GM18858 (cell line): ENCODE results near the gene GRIP1.

ENCODE experiments used
- ATAC-seq: cut with Tn5 transposase; IDR thresholded peaks from one replicate; pipeline ENCODE4 v1.9.1; 2021; ENCODE audit not compliant: unreplicated experiment

The GRIP1 gene, protein sequence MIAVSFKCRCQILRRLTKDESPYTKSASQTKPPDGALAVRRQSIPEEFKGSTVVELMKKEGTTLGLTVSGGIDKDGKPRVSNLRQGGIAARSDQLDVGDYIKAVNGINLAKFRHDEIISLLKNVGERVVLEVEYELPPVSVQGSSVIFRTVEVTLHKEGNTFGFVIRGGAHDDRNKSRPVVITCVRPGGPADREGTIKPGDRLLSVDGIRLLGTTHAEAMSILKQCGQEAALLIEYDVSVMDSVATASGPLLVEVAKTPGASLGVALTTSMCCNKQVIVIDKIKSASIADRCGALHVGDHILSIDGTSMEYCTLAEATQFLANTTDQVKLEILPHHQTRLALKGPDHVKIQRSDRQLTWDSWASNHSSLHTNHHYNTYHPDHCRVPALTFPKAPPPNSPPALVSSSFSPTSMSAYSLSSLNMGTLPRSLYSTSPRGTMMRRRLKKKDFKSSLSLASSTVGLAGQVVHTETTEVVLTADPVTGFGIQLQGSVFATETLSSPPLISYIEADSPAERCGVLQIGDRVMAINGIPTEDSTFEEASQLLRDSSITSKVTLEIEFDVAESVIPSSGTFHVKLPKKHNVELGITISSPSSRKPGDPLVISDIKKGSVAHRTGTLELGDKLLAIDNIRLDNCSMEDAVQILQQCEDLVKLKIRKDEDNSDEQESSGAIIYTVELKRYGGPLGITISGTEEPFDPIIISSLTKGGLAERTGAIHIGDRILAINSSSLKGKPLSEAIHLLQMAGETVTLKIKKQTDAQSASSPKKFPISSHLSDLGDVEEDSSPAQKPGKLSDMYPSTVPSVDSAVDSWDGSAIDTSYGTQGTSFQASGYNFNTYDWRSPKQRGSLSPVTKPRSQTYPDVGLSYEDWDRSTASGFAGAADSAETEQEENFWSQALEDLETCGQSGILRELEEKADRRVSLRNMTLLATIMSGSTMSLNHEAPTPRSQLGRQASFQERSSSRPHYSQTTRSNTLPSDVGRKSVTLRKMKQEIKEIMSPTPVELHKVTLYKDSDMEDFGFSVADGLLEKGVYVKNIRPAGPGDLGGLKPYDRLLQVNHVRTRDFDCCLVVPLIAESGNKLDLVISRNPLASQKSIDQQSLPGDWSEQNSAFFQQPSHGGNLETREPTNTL

DNA sequence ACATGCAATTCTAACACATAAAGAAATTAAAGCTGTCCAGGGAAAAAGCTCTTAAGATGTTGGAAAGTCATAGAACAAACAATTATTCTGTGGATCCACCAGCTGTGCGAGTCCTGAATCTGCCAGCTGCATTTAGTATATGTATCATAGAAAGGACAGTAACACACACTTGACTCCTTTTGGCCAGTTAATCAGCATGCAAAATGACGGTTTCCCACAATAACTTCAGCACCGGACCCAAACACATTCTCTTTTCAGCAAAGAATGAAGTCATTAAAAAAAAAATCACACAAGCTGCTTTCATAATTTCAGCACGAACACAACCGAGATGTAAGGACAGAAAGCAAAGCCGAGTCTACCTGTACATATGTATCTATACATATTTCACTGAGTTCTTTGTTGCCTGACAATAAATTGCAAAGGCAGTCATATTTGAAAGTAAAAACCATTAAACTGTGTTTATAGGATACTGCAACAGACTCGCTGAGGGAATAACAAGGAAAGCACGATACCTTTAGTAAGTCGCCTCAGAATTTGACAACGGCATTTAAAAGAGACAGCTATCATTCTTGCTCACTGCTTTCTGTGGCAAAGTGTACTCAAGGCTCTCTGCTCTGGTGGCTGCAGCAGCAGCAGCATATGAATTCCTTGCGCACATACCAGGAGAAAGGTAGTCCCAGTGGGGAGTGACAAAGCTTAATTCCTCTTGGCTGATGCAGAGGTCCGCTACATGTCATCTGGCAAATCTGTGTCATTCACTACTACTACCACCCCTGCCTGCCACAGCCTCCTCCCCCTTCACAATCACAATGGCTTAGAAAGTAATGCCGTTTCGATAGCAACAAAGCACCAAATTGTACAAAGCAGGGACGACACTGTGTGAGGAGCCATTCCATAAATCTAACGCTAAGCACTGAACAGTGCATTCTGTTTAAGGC is at the start of gene GRIP1:
Gene GRIP1, minus strand, starts transcription at position 739 of the 938 bp plus-strand sequence. Its CDS starts 172 bp downstream, at position 567.
- ATAC-seq = no peak

DNA sequence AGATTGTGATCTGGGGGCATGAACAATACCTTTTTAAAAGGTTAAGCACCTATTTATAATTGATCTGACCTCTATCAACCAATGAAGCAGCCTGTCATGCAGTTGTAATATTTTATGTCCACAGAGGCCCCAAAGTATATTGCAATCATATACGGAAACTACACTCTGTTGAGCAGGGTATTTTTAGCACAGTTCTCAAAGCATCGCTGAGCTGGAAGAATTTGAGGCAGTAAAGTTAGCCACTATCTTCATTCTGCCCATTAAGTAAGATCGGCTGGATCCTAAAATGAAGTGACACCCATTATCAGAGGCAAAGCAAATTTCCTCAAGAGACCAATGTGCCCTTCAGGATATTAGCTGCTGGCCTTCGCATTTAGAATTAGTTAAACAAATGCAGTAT is 47.7 kb upstream of the GRIP1 start:
- no peak for ATAC-seq

DNA sequence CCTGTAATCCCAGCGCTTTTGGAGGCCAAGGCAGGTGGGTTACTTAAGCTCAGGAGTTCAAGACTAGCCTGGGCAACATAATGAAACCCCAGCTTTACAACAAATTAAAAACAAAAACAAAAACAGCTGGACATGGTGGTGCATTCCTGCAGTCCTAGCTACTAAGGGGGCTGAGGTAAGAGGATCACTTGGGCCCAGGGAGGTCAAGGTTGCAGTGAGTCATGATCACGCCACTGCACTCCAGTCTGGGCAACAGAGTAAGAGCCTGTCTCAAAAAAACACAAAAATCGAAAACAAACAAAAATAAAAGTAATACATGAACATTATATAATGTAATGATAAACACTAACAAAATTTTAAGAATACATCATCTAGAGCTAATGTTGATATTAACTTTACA is 46.2 kb upstream of the GRIP1 start:
- ATAC-seq = no peak

DNA sequence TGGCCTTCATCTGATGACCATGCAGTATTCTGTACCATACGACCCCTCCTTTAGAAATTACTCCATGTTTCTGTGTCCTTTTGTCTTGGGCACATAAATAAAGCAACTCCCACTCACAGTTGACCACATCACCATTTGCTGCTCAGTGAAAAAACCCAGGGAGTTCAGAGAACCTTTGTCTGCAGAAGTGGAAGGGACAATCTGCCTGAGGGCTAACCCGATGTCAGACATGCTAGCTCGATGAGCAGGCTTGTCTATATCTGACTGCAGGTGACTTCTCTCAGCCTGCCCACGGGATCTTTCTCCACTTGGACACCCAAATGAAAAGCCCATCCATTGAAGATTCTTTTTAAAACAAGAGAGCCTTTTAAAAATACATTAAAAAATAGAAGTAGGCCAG is 45.7 kb upstream of the GRIP1 start:
- ATAC-seq = no peak

DNA sequence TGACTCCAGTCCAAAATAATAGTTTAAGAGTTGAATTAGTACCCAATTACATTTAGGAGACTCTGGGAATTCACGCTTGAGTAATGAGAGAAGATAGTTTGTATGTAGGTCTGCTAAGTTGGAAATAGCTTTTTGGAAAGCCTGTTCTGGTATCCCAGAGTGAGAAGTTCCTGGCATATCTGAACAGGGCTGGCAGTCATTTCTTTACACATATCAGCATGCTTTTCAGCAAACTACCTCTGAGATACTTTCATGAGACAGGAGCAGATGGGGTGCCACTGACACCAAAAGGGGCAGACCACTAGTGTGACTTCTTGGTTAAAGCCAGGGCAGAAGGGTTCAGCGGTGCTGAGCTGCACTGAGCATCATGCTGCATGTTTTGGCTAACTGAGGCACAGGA is 45.1 kb upstream of the GRIP1 start:
- ATAC-seq = no peak

DNA sequence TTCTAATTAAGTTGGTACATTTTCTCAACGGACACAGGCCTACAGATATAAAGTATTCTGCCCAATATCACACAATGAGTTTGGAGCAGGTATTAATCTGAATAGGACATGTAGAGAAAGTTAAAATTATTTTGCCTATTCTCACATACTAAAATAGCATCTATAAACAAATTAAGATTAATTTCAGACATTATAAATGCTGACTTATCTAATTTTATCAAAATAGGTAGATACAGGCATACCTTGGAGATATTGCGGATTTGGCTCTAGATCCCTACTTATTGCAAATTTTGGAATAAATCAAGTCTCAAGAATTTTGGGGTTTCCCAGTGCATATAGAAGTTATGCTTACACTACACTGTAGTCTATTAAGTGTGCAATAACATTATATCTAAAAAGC is 41.0 kb upstream of the GRIP1 start:
- ATAC-seq = no peak

DNA sequence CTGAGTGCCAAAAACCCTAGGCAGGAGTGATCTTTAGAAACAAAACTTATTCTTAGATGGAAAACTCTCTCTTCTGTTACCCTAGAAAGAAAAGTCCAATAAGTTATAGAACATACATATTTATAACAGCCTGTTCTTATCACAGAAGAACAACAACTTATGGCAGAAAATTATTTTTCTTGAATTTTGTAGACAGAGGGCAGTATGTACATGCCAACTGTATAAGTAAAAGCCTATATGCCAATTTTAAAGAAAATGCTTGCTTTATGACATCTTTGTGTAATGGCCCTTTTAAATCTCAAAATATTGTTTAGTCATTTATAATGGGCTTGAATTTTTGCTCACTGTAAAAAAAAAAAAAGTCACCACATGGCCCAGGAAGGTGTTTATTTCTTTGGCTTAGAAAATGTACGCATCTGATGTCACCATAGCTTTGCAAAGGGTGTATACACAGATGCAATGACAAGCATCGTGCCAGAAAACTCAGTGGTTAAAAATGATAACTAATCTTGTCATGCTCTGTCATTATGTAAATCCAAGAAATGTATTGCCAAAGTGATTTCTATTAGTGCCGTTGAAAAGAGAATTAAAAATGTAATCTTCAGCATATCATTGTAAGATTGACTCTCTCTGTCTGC is 38.3 kb upstream of the GRIP1 start:
- ATAC-seq = no peak

DNA sequence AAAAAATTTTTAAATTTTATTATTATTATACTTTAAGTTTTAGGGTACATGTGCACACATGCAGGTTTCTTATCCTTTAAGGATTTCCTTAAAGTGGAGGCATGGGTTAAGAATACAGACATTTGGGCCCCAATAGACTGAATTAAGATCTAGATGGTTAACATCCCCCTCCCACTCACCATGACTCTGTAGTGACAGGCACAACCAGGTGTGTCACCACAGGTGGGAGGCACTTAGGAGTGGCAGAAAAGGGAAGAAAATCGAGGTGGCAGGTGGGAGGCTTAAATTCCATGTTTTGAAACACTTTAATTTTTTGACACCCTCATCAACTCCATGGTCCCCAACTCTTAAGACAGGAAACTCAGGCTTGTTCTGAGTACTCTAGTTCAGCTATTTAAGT is 37.6 kb upstream of the GRIP1 start:
- no peak for ATAC-seq

DNA sequence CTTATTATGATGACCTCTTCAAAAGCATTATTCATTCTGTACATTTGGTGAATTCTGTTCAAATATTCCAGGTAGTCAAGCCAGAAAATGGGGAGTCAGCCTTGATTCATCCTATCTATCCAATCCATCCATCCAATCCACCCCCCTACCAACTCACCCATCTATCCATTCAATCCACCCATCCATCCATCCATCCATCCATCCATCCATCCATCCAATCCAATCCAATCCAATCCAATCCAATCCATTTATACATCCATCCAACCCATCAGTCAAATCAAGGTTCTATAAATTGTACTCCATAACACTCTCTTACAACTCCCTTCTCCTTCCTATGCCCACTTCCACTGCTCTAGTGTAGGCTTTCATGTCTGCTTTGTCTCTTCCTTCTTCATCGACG is 35.8 kb upstream of the GRIP1 start:
- ATAC-seq = no peak

DNA sequence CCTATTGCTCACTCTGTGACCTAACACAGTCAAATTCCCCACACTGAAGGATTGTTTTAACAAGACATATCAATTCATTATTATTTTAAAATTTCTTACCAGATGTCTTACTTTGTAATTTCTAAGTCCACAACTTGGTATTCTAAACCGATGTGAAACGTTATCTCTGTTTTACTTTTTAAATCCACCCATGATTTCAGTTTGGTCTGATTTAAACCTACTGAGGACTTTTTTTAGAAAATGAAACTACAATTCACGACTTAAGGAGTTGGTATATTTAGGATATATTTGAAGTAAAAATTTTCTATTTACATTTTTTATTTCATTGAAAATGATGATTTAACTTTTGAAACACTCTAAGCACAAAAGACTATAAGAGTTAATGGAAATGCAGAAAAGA is 35.1 kb upstream of the GRIP1 start:
- ATAC-seq = no peak

DNA sequence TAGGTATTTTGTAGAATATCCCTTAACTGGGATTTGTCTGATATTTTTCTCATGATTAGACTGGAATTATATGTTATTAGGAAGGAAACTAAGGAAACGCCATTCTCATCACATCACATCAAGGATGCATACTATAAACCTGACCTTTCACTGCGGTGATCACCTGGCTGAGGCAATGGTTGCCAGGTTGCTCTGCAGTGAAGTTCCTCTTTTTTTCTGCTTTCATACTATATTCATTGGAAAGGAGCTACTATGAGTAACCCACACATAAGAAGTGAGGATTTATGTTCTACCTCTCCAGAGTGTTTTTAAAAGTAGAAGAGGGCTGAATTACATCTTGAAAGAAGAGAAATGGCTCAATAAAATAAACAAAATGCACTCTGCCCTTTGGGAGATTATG is 31.0 kb upstream of the GRIP1 start:
- ATAC-seq = no peak

DNA sequence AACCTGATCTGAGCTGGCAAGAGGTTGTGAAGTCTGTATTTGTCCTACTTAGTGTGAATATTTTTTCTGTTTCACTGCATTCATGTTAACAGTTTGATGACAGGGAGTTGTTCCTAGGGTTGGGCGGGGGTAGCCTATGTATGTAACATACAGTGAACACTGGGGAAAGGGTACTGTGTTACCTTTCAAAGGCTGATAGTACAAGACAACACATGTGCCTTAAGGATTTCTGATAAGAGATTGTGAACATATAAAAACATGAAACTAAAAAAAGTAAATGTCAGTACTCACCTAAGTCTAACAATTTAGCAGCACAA is 30.5 kb upstream of the GRIP1 start:
- no peak for ATAC-seq

DNA sequence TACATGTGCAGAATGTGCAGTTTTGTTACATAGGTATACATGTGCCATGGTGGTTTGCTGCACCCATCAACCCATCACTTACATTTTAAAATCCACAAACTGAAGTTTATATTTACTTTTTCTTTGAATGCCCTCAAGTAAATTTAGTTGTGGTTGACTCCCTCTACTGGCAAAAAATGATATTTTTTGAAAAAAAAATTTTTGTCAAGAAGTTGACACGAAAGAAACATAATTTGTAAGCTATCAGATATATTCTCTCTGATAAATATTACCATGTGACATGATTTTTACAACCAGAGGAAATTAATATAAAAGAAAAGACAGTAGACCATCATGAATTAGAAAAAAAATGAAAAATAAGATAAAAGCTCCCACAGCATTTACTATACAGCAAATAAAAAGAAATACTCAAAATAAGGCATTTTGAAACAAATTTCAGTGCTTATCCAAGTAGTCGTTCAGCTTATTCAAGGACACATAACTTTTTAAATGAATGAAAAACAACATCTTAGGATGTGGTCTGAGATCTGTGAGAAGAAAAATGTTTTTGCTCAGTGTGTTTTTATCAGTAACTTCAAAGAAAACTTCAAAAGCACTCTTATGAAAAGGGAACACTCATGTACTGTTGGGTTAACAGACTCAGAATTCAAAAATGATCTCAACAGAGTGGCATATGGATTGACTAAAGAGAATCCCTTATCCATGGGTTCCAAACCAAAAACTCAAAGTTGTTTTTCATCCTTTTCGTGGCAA is 30.0 kb upstream of the GRIP1 start:
- no peak for ATAC-seq

DNA sequence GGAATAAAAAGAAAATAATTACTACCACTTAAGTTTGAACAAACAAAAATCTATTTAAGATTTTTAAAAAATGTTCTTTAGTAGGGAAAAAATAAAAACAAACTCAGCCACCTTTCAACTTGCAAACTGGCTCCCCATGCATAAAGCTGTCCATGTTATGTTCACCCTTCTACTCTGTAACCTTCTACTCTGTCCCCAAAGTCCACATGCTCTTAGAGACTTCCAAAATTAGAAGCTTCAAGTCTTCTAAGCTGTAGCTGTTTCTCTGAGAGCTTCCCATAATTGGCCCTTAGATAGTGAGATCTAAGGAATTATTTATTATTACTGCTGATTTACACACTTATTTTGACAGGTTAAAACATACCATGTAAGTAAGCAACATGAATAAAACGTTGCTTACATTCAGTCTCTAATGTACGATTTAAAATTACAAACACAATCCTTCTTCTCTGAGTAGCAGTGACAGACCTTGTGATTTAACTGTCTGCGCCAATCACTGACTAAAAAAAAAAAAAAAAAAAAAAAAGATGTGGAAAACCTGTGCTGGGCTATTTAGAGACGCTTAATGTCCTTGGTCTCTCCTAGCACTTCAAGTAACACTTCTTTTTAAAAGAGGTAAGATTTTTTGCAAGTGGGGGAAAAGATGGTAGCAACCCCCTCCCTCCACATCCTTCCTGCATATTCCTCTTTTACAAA is 28.3 kb upstream of the GRIP1 start:
- ATAC-seq = no peak

DNA sequence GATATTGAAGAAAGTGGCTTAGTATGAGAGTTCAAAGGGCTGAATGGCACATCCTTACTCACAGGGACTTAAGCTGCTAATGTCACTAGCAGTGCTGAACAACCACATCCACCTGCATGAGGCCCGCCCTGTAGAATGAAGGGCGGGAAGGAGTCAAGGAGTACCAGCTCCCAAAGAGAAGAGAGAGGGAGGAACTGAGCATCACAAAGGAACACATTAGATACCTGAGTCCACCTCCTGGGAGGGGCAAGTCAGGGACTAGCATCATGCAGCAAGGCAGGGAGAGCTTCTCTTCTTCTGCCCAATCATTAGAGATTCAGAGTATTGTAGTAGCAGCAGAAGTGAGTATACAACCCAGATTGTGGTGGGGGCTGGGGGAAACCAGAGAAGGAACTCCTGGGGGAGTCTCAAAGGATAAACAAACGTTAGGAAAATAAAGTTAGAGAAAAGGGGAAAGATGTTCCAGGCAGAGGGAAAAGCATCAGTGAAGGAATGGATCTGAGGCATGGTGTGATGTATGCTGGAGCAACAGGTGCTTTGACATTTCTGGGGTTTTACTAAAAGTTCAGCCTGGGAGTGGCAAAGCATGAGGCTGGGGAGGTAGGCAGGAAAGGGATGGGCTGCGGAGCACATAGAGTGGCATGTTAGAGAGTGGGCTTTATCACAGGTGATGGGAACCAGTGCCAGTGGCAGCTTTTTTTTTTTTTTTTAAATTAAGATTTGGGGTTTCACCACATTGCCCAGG is 21.0 kb upstream of the GRIP1 start:
- no peak for ATAC-seq

DNA sequence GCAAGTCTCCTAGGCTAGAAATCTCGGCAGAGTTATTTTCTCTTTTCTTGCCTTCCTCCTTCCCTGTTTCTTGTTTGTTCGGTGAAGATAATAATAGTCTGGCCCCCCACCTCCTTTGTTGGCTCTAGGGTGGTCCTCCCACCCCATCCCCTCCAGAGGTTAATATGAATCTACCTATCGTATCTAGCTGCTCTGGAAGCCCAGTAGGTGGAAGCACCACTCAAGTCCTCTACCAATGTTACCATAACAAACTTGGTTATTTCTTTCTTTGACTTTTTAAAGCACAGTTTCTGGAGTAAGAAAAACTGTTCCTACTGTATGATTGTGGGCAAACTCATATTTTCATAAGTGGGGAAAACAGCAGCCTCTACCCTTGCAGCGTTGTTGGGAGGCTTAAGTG is 19.7 kb upstream of the GRIP1 start:
- ATAC-seq = no peak

DNA sequence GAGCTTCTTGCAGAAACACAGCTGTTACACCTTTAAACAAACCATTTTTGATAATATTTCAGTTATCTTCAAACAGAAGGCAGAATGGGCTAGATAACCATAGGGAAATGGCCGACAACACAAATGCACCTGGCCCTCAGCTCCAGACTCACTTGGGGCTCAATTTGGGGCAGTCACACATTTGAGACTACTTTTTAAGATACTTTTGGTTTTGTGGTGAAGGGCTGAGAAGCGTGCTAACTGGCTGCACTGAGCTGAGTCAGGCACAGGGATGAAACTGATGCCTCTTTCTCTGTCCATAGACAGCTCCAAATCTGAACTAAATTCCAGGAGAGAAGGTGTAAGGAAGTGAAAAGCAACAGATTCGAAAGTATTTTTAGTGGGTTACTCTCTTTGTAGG is 18.5 kb upstream of the GRIP1 start:
- ATAC-seq = no peak
